T1000 (cell line): Measurements from ENCODE around the gene FASN.
"Not testable (repeated sequence)": the region's sequence is repeated elsewhere in the genome, so short reads cannot be mapped to it uniquely, and the experiment has no call there.

Source experiments
- DNase-seq: peaks from one replicate; lab custom pipeline; 2025; ENCODE audit warnings: mixed read lengths; lab: John Stamatoyannopoulos, UW

The FASN gene

DNA sequence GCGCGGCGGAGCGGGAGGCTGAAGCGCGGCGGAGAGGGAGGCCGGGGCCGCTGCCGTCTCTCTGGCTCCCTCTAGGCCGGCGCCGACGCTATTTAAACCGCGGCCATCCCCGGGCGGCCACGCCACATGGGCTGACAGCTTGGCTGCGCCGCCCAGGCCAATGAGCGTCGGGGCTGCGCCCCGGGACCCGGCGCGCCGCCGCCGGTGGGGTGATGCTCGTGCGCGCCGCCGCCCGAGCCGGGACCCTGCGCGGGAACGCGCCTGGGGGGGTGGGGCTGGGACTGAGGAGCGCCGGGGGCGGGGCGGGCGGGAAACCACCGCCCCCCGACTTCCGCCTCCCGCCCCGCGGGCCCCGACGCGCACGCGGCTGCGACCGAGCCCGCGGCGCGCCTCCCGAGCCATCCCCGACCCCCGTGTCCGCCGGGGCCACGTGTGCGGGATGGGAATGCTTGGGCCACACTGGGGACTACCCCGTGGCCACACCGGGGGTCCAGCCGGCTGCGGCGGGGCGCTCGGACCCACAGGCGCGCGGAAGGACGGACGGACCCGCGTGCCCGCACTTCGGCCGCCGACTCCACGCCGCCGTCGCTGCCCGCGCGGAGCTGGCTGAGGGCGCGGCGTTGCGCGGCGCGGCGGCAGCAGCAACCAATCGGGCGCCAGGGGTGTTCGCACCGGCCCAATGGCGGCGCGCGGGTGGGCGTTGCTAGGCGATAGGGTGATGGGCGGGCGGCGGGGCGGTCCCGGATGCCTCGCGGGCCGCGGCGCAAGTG, at the start of gene FASN:
TSS of gene FASN (minus strand) at position 68 of the 770 bp plus-strand sequence. CDS start 1,791 bp downstream, outside the sequence.
- peak; percentile 94 for DNase-seq

GRCh38 chr17:82146663-82147654, 48.9 kb upstream of the FASN start:
- no peak for DNase-seq

GRCh38 chr17:82145550-82146155, 47.6 kb upstream of the FASN start:
- DNase-seq, result no peak

GRCh38 chr17:82143333-82143732, 45.3 kb upstream of the FASN start:
- DNase-seq, result no peak

- not testable (repeated sequence) for DNase-seq
Observed at GRCh38 chr17:82139961-82140360, 41.9 kb upstream of the FASN start.

DNA sequence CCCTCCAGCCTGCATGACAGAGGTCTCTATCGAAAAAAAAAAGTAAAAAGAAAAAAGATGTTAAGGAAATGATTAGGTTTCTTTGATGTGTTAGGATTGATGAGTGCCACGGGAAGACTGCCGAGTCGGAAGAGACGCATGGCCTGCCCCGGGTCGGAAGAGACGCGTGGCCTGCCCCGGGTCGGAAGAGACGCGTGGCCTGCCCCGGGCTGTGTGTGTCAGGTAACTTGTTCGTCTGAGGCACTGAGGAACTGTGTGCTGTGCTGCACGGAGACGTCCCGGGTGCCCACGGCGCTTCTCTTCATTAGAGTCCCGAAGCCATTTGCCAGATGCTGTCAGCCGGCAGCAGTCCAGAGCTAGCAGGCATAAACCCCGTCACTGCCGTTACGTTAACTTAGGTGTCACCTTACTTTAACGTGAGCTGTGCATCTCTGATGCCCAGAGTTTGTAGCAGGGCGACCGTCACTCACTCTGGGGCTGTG, 40.5 kb upstream of the FASN start:
- no peak for DNase-seq

GRCh38 chr17:82134101-82134500, 36.1 kb upstream of the FASN start:
- DNase-seq, result no peak

- DNase-seq, result not testable (repeated sequence)
Observed at GRCh38 chr17:82133166-82133953, 35.3 kb upstream of the FASN start.

DNA sequence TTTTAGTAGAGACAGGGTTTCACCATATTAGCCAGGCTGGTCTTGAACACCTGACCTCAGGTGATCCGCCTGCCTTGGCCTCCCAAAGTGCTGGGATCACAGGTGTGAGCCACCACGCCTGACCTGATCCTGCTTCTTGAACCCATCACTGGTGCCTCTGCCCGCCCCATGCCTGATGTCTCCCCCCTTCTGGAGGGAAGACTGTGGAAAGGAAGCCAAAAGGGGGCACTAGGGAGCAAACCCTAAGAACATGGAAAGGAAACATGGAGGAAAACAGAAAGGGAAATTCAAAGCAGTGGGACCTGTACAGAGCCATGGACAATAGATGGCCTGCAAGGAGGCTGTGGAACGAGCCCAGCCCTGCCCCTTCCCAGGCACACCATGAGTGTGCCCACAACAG, 31.1 kb upstream of the FASN start:
- no peak for DNase-seq

GRCh38 chr17:82128287-82128686, 30.3 kb upstream of the FASN start:
- no peak for DNase-seq

- no peak for DNase-seq
Observed at GRCh38 chr17:82127704-82128103, 29.7 kb upstream of the FASN start.

- DNase-seq, result no peak
Observed at GRCh38 chr17:82127315-82127595, 29.2 kb upstream of the FASN start.

GRCh38 chr17:82126556-82127314, 28.7 kb upstream of the FASN start:
- no peak for DNase-seq

GRCh38 chr17:82124101-82124500, 26.1 kb upstream of the FASN start:
- DNase-seq, result no peak

- no peak for DNase-seq
Observed at GRCh38 chr17:82121660-82122629, 23.9 kb upstream of the FASN start.

- no peak for DNase-seq
Observed at GRCh38 chr17:82121246-82121645, 23.2 kb upstream of the FASN start.

DNA sequence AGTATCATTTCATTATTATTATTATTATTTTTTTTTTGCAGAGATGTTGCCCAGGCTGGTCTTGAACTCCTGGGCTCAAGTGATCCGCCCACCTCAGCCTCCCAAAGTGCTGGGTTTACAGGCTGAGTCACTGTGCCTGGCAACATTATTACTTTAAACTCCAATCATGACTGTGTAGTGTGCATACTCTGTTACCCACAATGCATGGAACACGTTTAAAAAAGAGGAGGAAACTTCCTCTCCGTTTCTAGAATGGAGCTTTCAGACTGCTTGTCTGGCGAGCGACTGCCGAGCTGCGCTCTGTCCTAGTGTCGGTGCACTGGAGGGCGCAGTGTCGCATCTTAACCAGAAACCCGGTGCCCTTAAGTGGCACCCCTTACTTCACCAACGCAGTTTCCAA, 22.1 kb upstream of the FASN start:
- DNase-seq, result no peak

GRCh38 chr17:82118815-82119380, 20.9 kb upstream of the FASN start:
- DNase-seq, result no peak

DNA sequence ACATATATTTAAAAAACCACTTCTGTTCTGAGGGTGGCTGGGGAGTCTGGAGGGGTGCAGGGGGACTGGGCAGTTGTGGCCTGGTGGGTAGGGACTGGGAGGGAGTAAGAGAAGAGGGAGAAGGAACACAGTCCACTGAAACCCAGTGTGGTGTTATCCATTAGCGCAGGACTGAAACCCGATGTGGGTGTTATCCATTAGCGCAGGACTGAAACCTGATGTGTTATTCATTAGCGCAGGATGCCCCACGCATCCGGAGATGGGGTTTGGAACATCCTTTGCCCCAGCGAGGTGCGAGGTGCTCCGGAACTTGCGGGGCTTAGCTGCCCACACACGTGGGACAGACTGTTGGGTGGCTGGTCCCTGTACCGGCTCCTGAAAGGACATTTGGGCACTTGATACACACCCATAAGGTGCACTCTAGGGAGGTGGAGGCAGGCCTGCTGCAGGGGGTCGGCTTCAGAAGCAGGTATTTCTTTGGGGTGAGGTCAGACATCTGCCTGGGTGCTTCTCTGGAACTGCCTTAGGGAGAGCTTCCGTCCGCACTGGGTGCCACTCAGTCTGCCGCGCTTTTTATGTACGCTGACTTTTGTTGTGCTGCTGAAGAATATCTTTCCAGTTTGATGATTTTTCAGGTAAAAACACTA, 20.3 kb upstream of the FASN start:
- no peak for DNase-seq
